B cell (primary cell): ENCODE data around the gene GNE.

Experiments used
- CTCF ChIP-seq: fragments of 200-600 bp; IDR thresholded peaks from one replicate; pipeline ENCODE4 v1.8.0; 2022; ENCODE audit warnings: antibody characterized with exemption, mild to moderate bottlenecking
- EZH2 ChIP-seq: IDR thresholded peaks from 2 replicates; pipeline ENCODE4 v1.6.1; 2012; ENCODE audit warnings: borderline replicate concordance, low read depth, mild to moderate bottlenecking, moderate library complexity, low read length; ENCODE audit not compliant: insufficient read depth, poor library complexity, severe bottlenecking

GRCh38 chr9:36258208-36258995 lies at the start of gene GNE:
- TF ChIP-seq CTCF (no peak), EZH2 (no peak)
